ENCODE results near the gene LHFPL2.

LHFPL2 gene

GRCh38 chr5:78546276-78546996 is 102.1 kb downstream of the LHFPL2 start:
- no peak overlapping the region for H3K27ac ChIP-seq
- no peak for TF ChIP-seq CTCF (conservative IDR thresholded peaks at IDR 0.05)

- no peak for TF ChIP-seq CTCF (conservative IDR thresholded peaks at IDR 0.05)
Observed at GRCh38 chr5:78545406-78545805, 103.2 kb downstream of the LHFPL2 start.

GRCh38 chr5:78544561-78545201 is 103.9 kb downstream of the LHFPL2 start:
- TF ChIP-seq CTCF (conservative IDR thresholded peaks at IDR 0.05) = no peak
- H3K27ac ChIP-seq = no peak overlapping the region

More at GRCh38 chr5:78545406-78545805, 103.2 kb downstream of the LHFPL2 start:
- no peak overlapping the region for H3K27ac ChIP-seq

- no peak overlapping the region for H3K27ac ChIP-seq
Observed at GRCh38 chr5:78543916-78544315, 104.7 kb downstream of the LHFPL2 start.

GRCh38 chr5:78543292-78543691 is 105.3 kb downstream of the LHFPL2 start:
- TF ChIP-seq CTCF (conservative IDR thresholded peaks at IDR 0.05) = no peak
- no peak overlapping the region for H3K27ac ChIP-seq

More at GRCh38 chr5:78543916-78544315, 104.7 kb downstream of the LHFPL2 start:
- TF ChIP-seq CTCF (conservative IDR thresholded peaks at IDR 0.05) = no peak

- H3K27ac ChIP-seq = no peak overlapping the region
- no peak for TF ChIP-seq CTCF (conservative IDR thresholded peaks at IDR 0.05)
Observed at GRCh38 chr5:78542321-78542840, 106.2 kb downstream of the LHFPL2 start.

GRCh38 chr5:78541086-78541654 is 107.4 kb downstream of the LHFPL2 start:
- no peak overlapping the region for H3K27ac ChIP-seq
- no peak for TF ChIP-seq CTCF (conservative IDR thresholded peaks at IDR 0.05)

Measured in VCaP (cell line).